GM12864 (cell line): ENCODE measurements around the gene NPHP3.
"Not testable (repeated sequence)": the region's sequence is repeated elsewhere in the genome, so short reads cannot be mapped to it uniquely, and the experiment has no call there.

Source experiments
- DNase-seq: peaks from one replicate; pipeline ENCODE4 v3.0.0-alpha.2; 2011; ENCODE audit warnings: low read depth
- H3K4me3 ChIP-seq: 2 replicates; pipeline ENCODE4 v1.5.1; 2011; ENCODE audit warnings: mild to moderate bottlenecking, low read depth, low read length, control low read depth
- CTCF ChIP-seq: IDR thresholded peaks from 2 replicates; pipeline ENCODE4 v1.5.1; 2011; ENCODE audit warnings: low read depth, mild to moderate bottlenecking, moderate library complexity, low read length, control low read depth, inconsistent platforms; ENCODE audit errors: missing control alignments

The NPHP3 gene

GRCh38 chr3:132722165-132723023, at the start of gene NPHP3:
Gene NPHP3, minus strand, starts transcription at chr3:132722409. Its CDS starts 54 bp downstream, at chr3:132722355.
- H3K4me3 ChIP-seq, result peak within 1 kb of the TSS; percentile 95
- no peak for TF ChIP-seq CTCF
- peak; percentile 82 for DNase-seq

GRCh38 chr3:132758740-132759139, 36.5 kb upstream of the NPHP3 start:
- no peak for DNase-seq
- no peak overlapping the region for H3K4me3 ChIP-seq
- no peak for TF ChIP-seq CTCF

DNA sequence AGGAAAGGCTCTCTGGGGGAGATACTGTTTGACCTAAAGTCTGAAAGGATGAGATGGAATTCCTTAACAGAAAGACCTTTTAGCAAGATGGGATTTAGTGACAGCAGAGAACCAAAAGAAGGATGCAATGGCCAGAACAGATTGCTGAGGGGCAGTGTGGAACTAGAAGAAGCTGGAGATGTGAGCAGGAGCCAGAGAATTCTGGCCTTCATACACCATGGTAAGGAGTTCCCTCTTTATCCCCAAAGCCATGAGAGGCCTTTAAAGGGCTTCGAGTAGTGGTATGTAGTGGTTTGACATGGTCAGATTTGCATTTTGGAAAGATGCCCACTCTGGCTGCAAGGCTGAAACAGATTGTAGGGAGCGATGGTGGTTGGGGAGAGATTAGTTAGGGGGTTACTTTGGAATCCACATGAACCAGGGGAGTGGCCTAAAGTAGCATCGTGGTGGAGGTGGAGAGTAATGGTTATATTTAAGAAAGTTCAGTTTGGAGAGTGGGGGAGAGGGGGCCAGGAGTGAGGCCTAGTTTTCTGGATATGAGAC, 34.0 kb upstream of the NPHP3 start:
- H3K4me3 ChIP-seq, result no peak overlapping the region
- TF ChIP-seq CTCF, result no peak
- no peak for DNase-seq

DNA sequence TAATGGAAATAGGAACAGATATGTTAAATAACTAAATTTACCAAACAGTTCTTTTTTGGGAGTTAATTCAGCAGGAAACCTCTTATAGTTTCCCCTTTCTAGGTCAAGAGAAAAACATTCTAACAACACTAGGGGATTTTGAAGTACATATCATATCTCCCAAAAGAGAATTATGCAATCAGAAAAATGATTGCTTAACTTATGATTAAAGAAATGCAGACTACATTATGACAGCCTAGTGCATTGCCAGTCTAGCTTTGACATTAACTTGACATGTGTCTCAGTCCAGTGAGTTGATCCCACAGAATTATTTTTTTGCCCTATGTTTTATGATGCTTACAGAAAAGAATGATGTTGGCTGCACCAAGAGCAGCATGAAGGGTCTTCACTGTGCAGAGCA, 31.7 kb upstream of the NPHP3 start:
- DNase-seq, result no peak
- no peak overlapping the region for H3K4me3 ChIP-seq
- no peak for TF ChIP-seq CTCF

DNA sequence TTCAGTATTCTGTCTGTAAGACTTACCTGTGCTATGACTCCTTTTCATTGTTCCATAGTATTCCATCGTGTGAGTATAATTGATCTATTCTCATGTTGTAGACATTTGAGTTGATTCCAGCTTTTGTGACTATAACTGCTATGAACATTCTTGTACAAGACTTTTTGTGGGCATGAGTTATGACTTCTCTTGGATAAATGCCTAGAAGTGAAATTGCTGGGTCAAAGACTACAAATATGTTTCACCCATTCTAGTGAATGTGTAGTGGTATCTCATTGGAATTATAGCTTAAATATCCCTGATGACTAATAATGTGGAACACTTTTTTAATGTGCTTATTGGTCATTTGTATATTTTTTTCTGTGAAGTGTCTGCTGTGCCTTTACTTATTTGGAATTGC, 27.6 kb upstream of the NPHP3 start:
- no peak for DNase-seq
- no peak overlapping the region for H3K4me3 ChIP-seq
- TF ChIP-seq CTCF, result no peak

DNA sequence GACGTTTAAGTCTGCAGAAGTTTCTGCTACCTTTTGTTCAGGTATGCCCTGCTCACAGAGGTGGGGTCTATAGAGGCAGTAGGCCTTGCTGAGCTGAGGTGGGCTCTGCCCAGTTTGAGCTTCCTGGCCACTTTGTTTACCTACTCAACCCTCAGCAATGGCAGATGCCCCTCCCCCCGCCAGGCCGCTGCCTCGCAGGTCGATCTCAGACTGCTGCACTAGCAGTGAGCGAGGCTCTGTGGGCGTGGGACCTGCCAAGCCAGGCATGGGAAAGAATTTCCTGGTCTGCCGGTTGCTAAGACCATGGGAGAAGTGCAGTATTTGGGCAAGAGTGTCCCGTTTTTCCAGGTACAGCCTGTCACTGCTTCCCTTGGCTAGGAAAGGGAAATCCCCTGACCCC, 24.5 kb upstream of the NPHP3 start:
- not testable (repeated sequence) for H3K4me3 ChIP-seq

DNA sequence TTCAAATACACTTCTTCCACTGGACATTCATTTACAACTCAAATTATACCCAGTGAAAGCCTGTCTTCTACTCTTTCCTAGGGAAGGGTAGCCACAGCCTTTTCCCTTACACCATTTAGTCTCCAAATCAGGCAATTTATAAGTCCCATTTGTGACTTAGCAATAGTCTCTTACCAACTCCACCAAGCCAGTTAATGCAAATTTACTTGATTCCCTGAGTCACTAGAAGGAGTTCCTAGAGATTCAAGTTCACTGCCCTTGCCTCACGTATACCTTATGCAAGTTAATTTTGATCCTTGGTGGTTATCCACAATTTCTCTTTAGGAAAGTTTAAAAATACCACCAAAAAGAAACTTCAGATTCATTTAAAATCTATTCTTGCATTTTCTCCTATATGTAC, 16.1 kb upstream of the NPHP3 start:
- DNase-seq, result no peak
- H3K4me3 ChIP-seq, result no peak overlapping the region
- no peak for TF ChIP-seq CTCF

More for the DNA sequence above, 24.5 kb upstream of the NPHP3 start:
- not testable (repeated sequence) for DNase-seq
